Fibroblast of lung (primary cell): ENCODE results near the gene CACNA1S.

Experiments used
- CTCF ChIP-seq, 2 donors: IDR thresholded peaks in 1 of 2; conservative IDR thresholded peaks in 1 of 2; 1 replicate in 1 of 2; 2 replicates in 1 of 2; pipeline ENCODE4 v1.5.1; 2011 to 2012; ENCODE audit warnings: low read length in 2 of 2, control low read depth in 1 of 2, inconsistent platforms in 1 of 2, low read depth in 1 of 2, mild to moderate bottlenecking in 1 of 2
- EZH2 ChIP-seq: IDR thresholded peaks from 2 replicates; pipeline ENCODE4 v1.5.1; 2012; ENCODE audit warnings: low read length, control low read depth, mild to moderate bottlenecking; ENCODE audit errors: missing control alignments

GRCh38 chr1:201113451-201114244, 1.4 kb upstream of the CACNA1S start:
- TF ChIP-seq CTCF (conservative IDR thresholded peaks at IDR 0.05 in 1 of 2, IDR thresholded peaks at IDR 0.05 in 1 of 2; ENCODE audit: low read depth in 1 of 2, low read length in 2 of 2) (no peak), EZH2 (peak; percentile 8)
